Fibroblast of lung (primary cell): ENCODE measurements around the gene EN2. TPM values are rescaled to one million over a fixed set of nuclear protein-coding genes. Genes with fewer than 3 reads are reported as not detected.

Experiments used
- DNase-seq, 2 donors: peaks; one replicate each; pipeline versions ENCODE4 v3.0.0 to v3.0.0-alpha.2; 2010; ENCODE audit warnings: low read depth in 2 of 2
- H2AFZ ChIP-seq: 2 replicates; pipeline ENCODE4 v1.5.1; 2012; ENCODE audit warnings: low read length, control low read depth, inconsistent platforms
- H3K27ac ChIP-seq: 2 replicates; pipeline ENCODE4 v1.5.1; 2011; ENCODE audit warnings: low read length, control low read depth; ENCODE audit not compliant: insufficient read depth
- H3K27me3 ChIP-seq: 2 replicates; pipeline ENCODE4 v1.5.1; 2011; ENCODE audit warnings: mild to moderate bottlenecking, low read length; ENCODE audit not compliant: control insufficient read depth, insufficient read depth
- H3K36me3 ChIP-seq: 2 replicates; pipeline ENCODE4 v1.5.1; 2011; ENCODE audit warnings: low read length; ENCODE audit not compliant: control insufficient read depth, insufficient read depth
- H3K4me1 ChIP-seq: 2 replicates; pipeline ENCODE4 v1.5.1; 2011; ENCODE audit warnings: low read length; ENCODE audit not compliant: control insufficient read depth, insufficient read depth; ENCODE audit errors: extremely low read depth
- H3K4me2 ChIP-seq: 2 replicates; pipeline ENCODE4 v1.5.1; 2011; ENCODE audit warnings: low read length, control low read depth; ENCODE audit not compliant: insufficient read depth; ENCODE audit errors: extremely low read depth
- H3K4me3 ChIP-seq, 4 experiments: fragments of 200-600 bp in 1 of 4; sonication (generic) in 1 of 4; replicated peaks in 1 of 4; 2 replicates each; pipeline ENCODE4 v1.5.1; 2011 to 2016; ENCODE audit warnings: low read length in 4 of 4, low read depth in 3 of 4, mild to moderate bottlenecking in 3 of 4, control low read depth in 2 of 4, inconsistent platforms in 1 of 4, mixed read lengths in 1 of 4; ENCODE audit not compliant: insufficient read depth in 1 of 4; ENCODE audit errors: control extremely low read depth in 1 of 4
- H3K79me2 ChIP-seq: 2 replicates; pipeline ENCODE4 v1.5.1; 2012; ENCODE audit warnings: mild to moderate bottlenecking, low read length, inconsistent platforms; ENCODE audit not compliant: control insufficient read depth, insufficient read depth
- H3K9ac ChIP-seq: 2 replicates; pipeline ENCODE4 v1.5.1; 2011; ENCODE audit warnings: mild to moderate bottlenecking, low read length, control low read depth; ENCODE audit not compliant: insufficient read depth
- H3K9me3 ChIP-seq: 2 replicates; pipeline ENCODE4 v1.5.1; 2012; ENCODE audit warnings: low read depth, low read length; ENCODE audit not compliant: control insufficient read depth, insufficient read depth
- H4K20me1 ChIP-seq: 2 replicates; pipeline ENCODE4 v1.5.1; 2011; ENCODE audit warnings: low read length; ENCODE audit not compliant: control insufficient read depth, insufficient read depth; ENCODE audit errors: extremely low read depth
- EZH2 ChIP-seq: IDR thresholded peaks from 2 replicates; pipeline ENCODE4 v1.5.1; 2012; ENCODE audit warnings: low read length, control low read depth, mild to moderate bottlenecking; ENCODE audit errors: missing control alignments
- polyA plus RNA-seq, 2 donors: library from polyadenylated mRNA; depleted of rRNA in 1 of 2; stranded (reverse) in 1 of 2; unstranded in 1 of 2; fragments of >200 nt; gene quantifications; 2 replicates each; pipeline ENCODE4 v1.2.1, GENCODE V29; 2011 to 2012; ENCODE audit warnings: missing spikeins in 1 of 2
- total RNA-seq: library from RNA; depleted of rRNA; stranded (reverse); fragments of >200 nt; gene quantifications from 2 replicates; pipeline ENCODE4 v1.2.1, GENCODE V29; 2014
- TF ChIP-seq, protein P1 (sequence below), 2 donors: IDR thresholded peaks in 1 of 2; conservative IDR thresholded peaks in 1 of 2; 1 replicate in 1 of 2; 2 replicates in 1 of 2; pipeline ENCODE4 v1.5.1; 2011 to 2012; ENCODE audit warnings: low read length in 2 of 2, control low read depth in 1 of 2, inconsistent platforms in 1 of 2, low read depth in 1 of 2, mild to moderate bottlenecking in 1 of 2

The EN2 gene
- total and polyA plus RNA-seq, 2 donors (not counting 1 experiment from before 2014, with no cell fraction given), result not detected

DNA sequence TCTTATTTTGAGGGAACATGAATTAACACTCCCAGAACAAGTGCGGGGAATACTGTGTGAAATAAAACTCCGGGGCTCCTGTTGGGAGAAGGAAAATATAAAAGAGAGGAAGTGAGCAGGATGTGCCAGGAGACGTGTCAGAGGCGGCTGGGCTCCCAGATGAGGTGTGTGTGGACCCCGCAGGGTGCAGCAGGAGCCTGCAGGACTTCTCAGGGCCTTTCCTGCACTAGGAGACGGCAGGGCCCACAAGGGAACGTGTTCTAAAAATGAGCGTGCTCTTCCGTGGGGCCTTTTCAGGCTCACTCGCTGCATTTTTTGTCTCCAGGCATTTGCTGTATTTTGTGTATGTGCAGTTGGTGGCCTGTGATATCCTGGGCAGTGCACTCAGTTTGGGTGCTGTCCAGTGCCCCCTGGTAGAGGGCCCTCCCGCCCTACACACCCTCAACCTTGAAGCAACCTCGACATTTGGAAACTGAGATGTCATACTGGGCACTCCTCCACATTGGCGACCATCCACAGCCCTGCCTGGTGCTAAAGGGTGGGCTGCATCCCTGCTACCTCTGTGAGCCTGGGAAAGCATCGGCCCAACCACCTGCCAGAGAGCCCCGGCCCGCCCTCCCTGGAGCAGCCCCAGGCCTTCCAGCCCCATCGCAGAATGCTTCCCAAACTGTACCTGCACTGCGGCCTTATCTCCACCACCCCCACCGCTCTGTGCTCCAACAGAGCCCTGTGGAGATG, 35.2 kb upstream of the EN2 start:
- Histone ChIP-seq H2AFZ (no peak overlapping the region), H3K27ac (no peak overlapping the region), H3K4me3 (no peak overlapping the region), H3K4me1 (no peaks in the 10 kb centered on the region), H3K4me2 (no peak overlapping the region), H3K9me3 (no peaks in the 10 kb centered on the region), H3K36me3 (no peaks in the 10 kb centered on the region), H3K9ac (no peak overlapping the region), H4K20me1 (no peaks in the 10 kb centered on the region), H3K79me2 (no peaks in the 10 kb centered on the region), H3K27me3 (no peaks in the 10 kb centered on the region)
- TF ChIP-seq, protein P1, sequence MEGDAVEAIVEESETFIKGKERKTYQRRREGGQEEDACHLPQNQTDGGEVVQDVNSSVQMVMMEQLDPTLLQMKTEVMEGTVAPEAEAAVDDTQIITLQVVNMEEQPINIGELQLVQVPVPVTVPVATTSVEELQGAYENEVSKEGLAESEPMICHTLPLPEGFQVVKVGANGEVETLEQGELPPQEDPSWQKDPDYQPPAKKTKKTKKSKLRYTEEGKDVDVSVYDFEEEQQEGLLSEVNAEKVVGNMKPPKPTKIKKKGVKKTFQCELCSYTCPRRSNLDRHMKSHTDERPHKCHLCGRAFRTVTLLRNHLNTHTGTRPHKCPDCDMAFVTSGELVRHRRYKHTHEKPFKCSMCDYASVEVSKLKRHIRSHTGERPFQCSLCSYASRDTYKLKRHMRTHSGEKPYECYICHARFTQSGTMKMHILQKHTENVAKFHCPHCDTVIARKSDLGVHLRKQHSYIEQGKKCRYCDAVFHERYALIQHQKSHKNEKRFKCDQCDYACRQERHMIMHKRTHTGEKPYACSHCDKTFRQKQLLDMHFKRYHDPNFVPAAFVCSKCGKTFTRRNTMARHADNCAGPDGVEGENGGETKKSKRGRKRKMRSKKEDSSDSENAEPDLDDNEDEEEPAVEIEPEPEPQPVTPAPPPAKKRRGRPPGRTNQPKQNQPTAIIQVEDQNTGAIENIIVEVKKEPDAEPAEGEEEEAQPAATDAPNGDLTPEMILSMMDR (conservative IDR thresholded peaks at IDR 0.05 in 1 of 2, IDR thresholded peaks at IDR 0.05 in 1 of 2; ENCODE audit: low read depth in 1 of 2, low read length in 2 of 2), result no peak
- TF ChIP-seq EZH2, result no peak
- DNase-seq, result no peak

DNA sequence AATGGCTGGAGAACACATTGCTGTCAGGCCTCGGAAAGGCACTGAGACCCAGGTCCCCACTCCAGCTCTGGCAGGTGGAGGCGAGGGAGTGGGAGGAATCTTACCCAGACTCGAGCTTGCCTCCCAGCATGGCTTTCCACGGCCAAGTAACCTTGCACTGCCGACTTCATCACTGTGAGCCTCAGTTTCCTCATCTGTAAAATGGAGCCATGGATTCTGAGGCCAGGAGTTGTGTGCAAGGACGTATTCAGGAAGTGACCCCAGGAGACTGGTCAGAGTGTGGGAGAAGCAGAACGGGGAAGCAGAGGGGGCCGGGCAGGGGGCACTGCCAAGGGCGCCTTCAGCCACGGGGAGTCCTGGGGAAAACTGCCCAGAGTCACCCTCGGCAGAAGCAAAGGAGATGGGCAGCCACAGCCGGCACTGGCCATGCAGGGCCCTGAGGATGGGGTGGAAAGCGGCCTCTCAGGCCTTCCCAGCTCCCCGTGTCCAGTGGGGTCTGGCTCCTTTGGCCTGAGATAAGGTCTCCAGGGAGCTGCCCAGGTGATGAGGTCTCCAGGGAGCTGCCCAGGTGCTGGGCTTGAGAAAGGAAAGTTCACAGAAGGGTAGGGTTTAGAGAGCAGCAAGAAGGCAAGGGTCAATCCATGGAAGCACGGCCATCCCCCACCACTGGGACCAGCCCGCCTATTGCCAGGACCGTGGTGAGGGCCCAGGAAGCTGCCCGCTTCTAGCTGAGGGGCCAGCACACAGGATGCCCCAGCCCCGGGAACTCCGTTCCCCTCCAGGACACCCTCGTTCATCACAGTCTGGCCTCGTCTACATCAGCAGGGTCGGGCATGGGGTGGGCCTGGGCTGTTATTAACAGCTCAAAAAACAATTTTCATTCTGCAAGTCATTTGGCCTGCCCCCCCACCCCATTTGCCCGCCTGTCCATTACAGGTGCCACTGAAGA, 34.3 kb upstream of the EN2 start:
- Histone ChIP-seq H3K4me1 (no peaks in the 10 kb centered on the region), H3K27me3 (no peaks in the 10 kb centered on the region), H3K36me3 (no peaks in the 10 kb centered on the region), H3K4me2 (no peak overlapping the region), H3K27ac (no peak overlapping the region), H3K9ac (no peak overlapping the region), H2AFZ (no peak overlapping the region), H3K79me2 (no peaks in the 10 kb centered on the region), H3K9me3 (no peaks in the 10 kb centered on the region), H4K20me1 (no peaks in the 10 kb centered on the region), H3K4me3 (no peak overlapping the region)
- TF ChIP-seq, protein P1 (conservative IDR thresholded peaks at IDR 0.05 in 1 of 2, IDR thresholded peaks at IDR 0.05 in 1 of 2; ENCODE audit: low read depth in 1 of 2, low read length in 2 of 2), result no peak
- TF ChIP-seq EZH2, result no peak
- DNase-seq, result no peak

DNA sequence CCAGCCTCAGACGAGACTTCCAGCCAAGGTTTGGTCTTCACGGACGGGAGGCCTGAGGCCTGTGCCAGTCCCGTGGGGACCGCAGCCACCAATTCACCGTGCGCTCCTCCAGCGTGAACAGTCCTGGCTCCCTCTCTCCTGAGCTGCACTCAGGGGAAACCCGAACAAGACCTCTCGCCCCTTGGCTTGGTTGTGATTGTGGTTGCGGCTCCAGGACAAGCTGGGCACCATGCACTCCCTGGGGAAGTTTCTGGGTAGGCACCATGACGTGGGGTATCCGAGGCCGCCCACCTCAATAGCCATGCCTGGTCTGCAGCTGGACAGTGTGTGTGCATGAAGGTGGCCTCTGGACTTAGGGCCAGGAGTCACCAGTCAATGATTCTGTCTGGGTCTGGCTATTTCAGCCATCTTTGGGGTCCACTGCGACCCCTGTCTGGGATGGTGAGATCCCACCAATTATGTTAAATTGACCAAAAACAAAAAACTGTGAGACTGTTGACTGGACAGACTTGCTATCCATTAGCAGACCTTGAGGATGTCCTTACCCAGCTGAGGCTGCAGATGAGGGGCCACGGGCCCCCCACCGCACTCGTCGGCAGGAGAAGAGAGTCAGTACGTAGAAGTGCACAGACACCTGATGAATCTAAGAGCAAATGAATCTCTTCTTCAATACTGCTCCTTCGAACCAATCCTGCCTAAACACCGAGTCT, 33.5 kb upstream of the EN2 start:
- no peak for DNase-seq
- TF ChIP-seq EZH2, result no peak
- TF ChIP-seq, protein P1 (conservative IDR thresholded peaks at IDR 0.05 in 1 of 2, IDR thresholded peaks at IDR 0.05 in 1 of 2; ENCODE audit: low read depth in 1 of 2, low read length in 2 of 2), result no peak
- H3K4me2 ChIP-seq, result no peak overlapping the region
- H3K4me3 ChIP-seq, result no peak overlapping the region
- H4K20me1 ChIP-seq, result no peaks in the 10 kb centered on the region
- no peak overlapping the region for H3K9ac ChIP-seq
- H3K79me2 ChIP-seq, result no peaks in the 10 kb centered on the region
- no peak overlapping the region for H2AFZ ChIP-seq
- H3K4me1 ChIP-seq, result no peaks in the 10 kb centered on the region
- H3K9me3 ChIP-seq, result no peaks in the 10 kb centered on the region
- H3K36me3 ChIP-seq, result no peaks in the 10 kb centered on the region
- H3K27me3 ChIP-seq, result no peaks in the 10 kb centered on the region
- no peak overlapping the region for H3K27ac ChIP-seq
